ENCODE measurements around the gene HNRNPUL1.
"Not testable (repeated sequence)": the region's sequence is repeated elsewhere in the genome, so short reads cannot be mapped to it uniquely, and the experiment has no call there.

Gene HNRNPUL1

DNA sequence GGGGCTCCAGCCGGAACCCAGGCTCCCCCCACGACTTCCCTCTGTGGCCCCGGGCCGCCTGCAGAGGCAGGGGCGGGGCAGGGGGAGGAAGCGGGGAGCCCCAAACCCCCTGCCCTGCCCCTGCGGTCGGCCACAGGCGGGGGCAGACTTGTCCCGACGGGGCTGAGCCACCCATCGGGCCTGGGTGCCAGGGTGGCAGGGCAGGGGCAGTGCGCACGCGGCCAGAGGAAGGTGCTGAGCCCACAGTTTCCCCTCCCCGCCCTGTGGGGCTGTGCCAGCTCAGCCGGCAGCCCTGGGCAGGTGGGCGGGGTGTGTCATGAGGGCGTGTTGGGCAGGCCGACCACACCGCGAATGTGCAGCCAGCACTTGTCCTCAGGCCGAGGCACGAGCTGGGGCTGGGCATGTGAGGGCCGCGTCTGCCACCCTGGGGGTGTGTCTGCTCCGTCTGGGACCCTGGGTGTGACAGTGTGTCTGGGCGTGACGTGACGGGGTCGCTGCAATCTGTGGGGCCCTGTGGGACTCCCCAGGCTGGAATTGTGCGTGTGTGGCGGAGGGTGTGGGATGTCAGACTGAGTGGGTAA is 63.5 kb downstream of the HNRNPUL1 start:
- DNase-seq, result peak; percentile 93

GRCh38 chr19:41328157-41328841 is 64.1 kb downstream of the HNRNPUL1 start:
- peak; percentile 70 for DNase-seq

DNA sequence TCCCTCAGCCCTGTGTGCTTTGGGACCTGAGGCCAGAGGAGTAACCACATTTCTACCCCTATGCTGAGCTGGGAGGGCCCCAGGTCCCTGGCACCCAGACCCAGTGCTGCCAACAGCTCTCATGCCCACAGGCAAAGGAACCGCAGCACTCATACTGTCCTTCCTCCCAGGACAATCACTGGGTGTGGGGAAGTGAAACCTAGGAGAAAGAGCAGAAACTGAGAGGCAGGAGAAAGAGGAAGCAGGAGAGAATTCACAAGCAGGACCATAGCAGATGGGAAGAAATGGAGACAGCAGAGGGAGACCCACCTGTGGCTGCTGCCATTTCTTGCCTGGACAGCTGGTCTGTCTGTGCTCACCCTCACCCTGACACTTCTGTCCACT is 64.7 kb downstream of the HNRNPUL1 start:
- DNase-seq, result no peak

- no peak for DNase-seq
Measured at GRCh38 chr19:41330481-41330880, 66.3 kb downstream of the HNRNPUL1 start.

DNA sequence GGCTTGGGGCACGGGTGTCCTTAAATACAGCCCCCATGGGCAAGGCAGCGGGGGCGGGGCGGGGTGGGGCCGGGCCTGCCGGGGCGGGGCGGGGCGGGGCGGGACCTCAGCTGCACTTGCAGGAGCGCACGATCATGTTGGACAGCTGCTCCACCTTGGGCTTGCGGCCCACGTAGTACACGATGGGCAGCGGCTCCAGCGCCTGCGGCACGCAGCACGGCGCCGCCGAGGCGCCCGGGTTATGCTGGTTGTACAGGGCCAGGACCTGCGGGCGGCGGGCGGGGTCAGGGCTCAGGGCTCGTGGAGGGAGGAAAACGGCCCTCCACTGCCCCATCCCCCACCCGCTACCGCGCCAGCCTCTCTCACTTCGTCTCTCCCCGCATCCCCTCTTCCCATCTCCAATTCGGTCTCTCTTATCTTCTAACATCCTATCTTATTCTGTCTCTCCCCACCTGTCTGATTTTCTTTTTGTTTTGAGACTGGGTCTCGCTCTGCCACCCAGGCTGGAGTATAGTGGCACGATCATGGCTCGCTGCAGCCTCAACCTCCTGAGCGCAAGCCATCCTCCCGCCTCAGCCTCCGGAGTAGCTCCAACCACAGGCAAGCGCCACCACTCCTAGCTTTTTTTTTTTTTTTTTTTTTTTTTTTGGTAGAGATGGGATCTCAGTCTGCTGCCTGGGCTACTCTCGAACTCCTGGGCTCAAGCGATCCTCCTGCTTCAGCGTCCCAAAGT is 66.9 kb downstream of the HNRNPUL1 start:
- no peak for DNase-seq

GRCh38 chr19:41332000-41332399 is 67.8 kb downstream of the HNRNPUL1 start:
- no peak for DNase-seq

DNA sequence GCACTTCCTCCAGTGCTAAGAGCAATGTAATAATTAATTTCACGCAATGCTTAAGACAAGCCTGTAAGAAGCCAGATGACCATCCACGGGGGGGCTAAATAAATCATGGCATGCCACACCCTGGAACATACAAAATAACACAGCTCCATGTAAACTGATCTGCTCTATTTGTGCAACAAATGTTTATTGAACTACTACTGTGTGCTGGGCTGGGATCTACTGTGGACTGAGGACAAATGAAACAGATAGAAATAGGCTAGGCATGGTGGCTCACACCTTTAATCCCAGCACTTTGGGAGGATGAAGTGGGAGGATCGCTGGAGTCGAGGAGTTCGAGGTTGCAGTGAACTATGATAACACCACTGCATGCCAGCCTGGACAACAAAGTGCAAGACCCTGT is 68.3 kb downstream of the HNRNPUL1 start:
- no peak for DNase-seq

DNA sequence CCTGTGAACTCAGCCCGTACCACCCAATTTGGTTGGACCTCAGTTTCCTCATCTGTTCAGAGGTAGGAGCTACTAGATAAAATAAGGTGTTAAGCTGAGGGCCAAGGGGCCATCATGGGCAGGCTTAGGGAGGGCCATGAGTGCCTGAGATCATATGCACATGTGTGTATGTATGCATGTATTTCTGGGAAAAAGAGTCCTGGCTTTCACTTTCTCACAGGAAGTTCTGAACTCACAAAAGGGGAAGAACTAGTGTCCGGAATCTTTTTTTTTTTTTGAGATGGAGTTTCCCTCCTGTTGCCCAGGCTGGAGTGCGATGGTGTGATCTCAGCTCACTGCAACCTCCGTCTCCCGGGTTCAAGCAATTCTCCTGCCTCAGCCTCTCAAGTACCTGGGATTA is 70.6 kb downstream of the HNRNPUL1 start:
- no peak for DNase-seq

- no peak for DNase-seq
Measured at GRCh38 chr19:41335467-41335866, 71.3 kb downstream of the HNRNPUL1 start.

DNA sequence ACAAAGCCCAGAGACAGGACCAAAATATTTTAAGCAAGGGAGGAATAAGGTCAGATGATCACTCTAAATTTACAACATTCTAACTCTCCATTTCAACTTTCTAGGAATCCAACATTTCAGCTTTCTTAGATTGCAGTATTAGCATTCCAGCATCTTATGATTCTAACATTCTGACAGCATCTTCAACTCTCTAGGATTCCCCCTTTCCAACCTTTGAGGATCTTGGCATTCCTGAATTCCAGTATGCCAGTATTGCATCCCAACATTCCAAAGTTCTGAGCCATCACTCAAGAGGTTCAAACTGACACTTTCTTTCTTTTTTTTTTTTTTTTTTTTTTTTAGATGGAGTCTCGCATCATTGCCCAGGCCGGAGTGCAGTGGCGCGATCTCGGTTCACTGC is 75.8 kb downstream of the HNRNPUL1 start:
- DNase-seq, result no peak

DNA sequence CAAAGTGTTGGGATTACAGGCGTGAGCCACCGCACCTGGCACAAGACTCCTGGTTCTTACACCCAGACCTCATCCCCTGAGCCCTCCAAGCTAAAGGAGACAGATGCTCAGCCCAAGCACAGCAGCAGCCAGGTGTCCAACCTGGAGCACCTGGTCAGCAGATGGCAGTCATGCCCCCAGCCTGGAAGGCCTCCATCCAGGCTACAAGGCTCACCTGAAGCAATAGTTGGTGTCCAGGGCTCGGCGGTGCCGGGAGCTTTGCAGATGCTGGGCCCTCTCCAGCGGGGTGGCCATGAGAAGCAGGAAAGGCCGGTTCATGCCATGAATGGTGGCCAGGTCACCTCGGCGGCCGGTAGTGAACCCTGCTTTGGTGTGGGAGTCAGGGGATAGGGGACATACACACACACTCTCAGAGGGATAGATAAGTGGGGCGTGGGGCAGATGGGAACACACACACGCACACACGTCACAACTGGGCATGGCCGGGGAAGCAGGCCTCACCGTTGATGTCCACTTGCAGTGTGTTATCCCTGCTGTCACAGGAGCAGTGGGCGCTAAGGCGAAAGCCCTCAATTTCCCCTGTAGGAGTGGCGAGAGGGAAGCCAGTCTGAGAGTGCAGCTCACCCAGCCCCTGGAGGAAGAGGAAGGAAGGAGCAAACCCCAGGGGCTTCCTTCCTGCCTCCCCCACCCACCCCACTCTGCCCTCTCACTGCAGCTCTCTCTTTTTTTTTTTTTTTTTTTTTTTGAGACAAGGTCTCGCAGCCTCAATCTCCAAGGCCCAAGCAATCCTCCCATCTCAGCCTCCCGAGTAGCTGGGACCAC is 77.7 kb downstream of the HNRNPUL1 start:
- no peak for DNase-seq

DNA sequence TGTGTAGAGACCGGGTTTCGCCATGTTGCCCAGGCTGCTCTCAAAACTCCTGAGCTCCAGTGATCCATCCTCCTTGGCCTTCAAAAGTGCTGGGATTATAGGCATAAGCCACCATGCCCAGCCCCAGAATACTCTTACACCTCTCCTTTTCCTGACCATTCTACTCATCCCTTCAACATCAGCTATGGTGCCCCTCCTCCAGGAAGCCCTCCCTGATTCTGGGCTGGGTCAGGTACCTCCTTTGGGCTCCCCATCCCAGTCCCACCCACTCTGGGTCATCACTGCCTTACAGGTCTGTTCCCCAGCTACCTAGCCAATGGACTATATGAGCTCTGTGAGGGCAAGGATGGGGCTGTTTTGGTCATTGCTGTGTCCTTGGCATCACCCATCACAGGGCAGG is 80.0 kb downstream of the HNRNPUL1 start:
- no peak for DNase-seq

DNA sequence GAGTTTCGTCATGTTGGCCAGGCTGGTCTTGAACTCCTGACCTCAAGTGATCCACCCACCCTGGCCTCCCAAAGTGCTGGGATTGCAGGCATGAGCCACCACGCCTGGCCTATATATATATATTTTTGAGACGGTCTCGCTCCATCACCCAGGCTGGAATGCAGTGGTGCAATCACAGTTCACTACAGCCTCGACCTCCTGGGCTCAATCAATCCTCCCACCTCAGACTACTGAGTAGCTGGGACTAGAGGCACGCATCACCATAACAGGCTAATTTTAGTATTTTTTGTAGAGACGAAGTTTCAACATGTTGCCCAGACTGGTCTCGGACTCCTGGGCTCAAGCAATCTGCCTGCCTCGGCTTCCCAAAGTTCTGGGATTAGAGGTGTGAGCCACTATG is 82.7 kb downstream of the HNRNPUL1 start:
- DNase-seq, result not testable (repeated sequence)

DNA sequence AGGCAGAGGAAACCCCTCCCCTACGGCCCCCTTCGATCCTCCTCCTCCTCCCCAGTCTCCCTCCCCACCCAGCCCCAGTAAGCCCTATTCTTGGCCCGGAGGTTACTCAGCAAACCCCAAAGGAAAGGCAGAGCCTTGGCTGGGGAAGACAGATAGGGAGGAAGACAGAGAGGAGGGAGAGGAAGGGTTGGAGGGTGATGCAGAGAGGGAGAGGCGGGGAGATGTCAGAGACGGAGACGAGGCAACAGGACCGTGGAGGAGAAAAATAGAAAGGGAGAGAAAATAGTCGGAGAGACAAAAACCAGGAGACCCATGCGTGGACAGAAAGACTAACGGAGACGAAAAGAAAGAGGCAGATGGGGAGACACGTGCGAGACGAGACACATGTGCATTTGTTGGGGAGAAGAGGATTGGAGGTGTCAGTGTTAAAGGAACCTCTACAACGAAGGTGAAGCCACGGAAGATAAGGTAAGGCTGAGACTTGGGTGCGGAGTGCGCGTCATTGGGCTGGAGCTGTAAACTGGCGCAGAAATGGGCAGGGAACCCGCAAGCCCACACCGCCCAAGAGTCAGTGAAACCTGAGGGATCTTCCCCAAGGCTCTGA is 86.7 kb downstream of the HNRNPUL1 start:
- no peak for DNase-seq

DNA sequence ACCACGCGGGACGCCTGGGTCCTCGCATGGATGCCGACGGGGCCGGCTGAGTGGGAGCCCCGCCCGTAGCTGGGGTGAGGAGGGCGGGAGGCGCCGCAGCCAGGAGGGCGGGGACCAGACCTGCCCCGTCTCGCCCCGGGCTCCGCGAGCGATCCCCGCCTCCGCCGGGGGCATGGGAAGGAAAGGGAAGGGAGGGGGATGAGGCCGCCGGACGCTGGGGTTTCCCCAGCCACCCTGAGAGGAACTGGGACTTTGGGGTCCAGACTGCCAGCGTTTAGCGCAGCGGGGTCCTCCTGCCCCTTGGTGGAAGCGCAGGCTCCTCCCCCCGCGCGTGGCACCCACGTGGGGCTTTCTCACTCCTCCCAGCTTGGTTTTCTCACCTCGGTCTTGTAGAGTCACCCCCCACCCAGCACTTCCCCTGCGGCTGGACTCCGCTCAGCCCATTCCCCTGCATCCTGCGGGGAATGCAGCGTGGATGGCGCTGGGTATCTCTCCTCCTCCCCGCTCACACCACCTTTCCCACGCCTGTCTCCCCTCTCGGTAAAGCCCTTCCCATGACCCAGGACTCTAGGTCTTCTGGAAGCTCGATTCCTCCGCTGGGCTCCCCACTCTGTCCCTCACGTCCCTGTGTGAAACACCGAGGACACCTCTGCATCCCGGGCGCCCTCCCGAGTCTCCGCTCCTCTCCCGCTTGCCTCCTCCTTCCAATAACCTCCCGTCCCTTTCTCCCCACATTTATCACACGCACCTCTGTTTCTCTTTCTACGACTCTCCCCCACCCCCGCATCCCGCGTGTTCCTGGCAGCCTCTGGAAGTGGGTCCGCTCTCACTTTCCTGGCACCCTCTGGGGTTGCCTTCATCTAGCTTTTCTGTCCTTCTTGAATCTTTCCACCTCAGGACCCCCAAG is 87.4 kb downstream of the HNRNPUL1 start:
- DNase-seq, result peak; percentile 89

DNA sequence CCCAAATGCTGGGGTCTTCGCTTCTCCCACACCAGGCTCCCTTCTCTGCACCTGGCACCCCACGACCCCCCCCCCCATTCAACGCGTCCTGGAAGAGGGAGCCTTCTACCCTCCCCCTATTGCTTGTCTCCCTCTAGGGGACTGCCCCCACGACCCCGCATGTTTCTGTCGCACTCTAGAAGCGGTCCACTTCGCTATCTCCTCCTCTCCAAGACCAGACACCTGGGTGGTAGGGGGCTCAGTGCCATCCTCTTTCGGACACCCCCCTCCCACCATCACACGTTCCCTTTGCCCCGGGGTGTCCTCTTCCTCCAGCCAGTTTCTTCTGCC is 88.1 kb downstream of the HNRNPUL1 start:
- no peak for DNase-seq

DNA sequence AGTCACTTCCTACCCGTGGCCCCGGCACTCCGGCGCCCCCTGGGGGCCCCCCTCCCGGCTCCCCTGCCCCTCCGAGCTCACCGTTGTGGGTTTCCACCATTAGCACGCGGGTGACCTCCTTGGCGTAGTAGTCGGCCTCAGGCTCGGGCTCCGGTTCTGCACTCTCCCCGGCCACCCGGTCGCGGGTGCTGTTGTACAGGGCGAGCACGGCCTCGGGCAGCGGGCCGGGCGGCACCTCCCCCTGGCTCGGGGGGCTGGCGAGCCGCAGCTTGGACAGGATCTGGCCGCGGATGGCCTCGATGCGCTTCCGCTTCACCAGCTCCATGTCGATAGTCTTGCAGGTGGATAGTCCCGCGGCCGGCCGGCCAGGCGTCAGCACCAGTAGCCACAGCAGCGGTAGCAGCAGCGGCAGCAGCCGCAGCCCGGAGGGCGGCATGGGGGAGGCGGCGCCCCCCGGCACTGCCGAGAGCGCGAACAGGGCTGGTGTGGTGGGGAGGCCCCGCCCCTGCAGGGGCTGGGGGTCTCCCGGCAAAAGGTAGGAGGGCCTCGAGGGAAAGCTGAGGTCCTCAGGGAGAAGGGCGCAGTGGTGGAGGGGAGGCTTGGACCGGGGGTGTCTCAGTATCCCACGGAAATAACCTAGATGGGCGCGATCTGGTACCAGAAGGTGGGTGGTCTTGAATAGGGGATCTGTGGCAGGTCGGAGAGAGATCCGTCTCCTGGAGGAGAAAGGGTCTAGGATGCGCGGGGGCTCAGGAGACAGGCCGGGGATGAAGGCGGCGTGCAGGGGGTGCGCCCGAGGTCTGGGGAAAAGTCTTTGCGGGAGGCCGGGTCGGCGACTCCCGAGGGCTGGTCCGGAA is 88.7 kb downstream of the HNRNPUL1 start:
- peak; percentile 84 for DNase-seq

DNA sequence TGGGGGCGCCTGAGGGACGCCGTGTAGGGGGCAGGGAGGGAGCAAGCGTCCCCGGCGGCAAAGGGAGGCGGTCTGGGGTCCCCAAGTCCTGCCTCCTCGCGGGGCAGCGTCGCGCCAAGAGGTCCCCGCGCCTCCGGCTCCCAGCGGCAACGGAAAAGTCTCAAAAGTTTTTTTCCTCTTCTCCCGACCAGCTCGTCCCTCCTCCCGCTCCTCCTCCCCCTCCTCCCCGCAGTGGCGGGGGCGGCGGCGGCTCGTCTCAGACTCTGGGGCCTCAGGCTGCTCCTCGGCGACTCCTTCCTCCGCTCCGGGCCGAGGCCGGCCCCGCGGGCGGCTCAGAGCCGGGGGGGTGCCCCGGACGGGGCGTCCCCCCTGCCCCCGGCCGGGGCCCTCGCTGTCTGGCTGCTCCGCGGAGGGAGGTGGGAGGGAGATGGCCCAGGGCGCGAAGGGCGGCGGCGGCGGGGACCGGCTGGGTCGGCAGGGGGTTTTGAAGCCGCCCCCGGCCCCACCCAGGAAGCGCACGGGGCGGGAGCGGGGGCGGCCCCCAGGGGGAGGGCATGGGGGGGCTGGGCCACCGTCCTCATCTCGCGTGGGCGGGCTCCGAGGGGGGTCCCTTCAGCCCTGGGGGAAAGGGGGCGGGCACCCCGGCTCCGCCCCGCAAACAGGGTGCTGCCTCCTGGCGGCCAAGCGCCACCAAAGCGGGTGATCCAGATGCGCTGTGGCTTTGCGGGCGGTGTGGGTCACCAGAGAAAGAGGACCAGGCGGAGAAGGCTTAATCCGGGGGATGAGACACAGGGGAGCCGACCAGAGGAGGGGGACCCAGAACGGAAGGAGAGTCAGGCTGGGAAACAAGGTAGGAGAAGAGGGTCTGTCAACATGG is 89.5 kb downstream of the HNRNPUL1 start, which contains the start of gene TGFB1:
Gene TGFB1, minus strand, starts transcription at position 457 of the 877 bp plus-strand sequence. CDS start 878 bp downstream, outside the sequence.
- peak; percentile 93 for DNase-seq

DNA sequence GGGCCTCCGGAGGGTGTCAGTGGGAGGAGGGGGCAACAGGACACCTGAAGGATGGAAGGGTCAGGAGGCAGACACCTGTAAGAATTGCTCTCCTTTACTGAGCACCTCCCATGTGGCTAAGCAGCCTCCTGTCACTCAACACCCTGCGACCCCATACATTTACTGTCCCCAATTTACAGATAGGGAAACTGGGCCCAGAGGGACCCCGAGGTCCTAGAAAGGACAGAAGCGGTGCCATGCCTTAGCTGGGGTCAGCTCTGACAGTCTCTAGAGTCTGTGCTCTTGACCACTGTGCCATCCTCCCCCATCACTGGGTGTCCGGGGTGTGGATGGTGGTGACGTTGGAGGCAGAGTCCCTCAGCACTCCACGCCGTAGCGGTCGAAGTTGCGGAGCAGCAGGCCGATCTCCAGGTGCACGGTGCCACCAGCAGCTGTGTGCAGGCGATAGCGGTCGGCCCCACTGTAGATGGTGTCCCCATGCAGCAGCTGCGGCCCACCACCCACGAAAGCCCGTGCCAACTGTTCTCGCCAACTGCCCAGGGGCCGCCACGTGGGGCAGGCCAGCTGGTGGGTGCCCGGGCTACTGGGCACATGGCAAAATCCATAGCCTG is 90.3 kb downstream of the HNRNPUL1 start:
- no peak for DNase-seq
